Measurements from ENCODE around the gene MARVELD2.
"Not testable (repeated sequence)": the region's sequence is repeated elsewhere in the genome, so short reads cannot be mapped to it uniquely, and the experiment has no call there.

MARVELD2 gene

GRCh38 chr5:69477170-69477569, 62.3 kb downstream of the MARVELD2 start:
- Histone ChIP-seq H3K36me3 (ENCODE audit: control insufficient read depth, insufficient read depth, low read length) (no peaks in the 10 kb centered on the region), H4K8ac (ENCODE audit: low read depth, low read length) (no peak overlapping the region), H3K27ac (ENCODE audit: low read depth, low read length) (no peak overlapping the region), H3K79me1 (ENCODE audit: low read length) (no peaks in the 10 kb centered on the region), H3K4ac (ENCODE audit: low read depth, low read length) (no peak overlapping the region), H2BK5ac (ENCODE audit: low read length) (no peak overlapping the region), H3K4me1 (ENCODE audit: control insufficient read depth, low read depth, low read length) (no peaks in the 10 kb centered on the region), H3K4me2 (ENCODE audit: low read length) (no peak overlapping the region), H3K4me3 (ENCODE audit: low read length) (no peak overlapping the region), H3K23ac (ENCODE audit: low read length) (no peak overlapping the region), H4K5ac (ENCODE audit: low read length) (no peak overlapping the region), H3K79me2 (ENCODE audit: control insufficient read depth, insufficient read depth, low read length) (no peaks in the 10 kb centered on the region), H2AK5ac (ENCODE audit: low read length) (no peak overlapping the region), H3K27me3 (ENCODE audit: insufficient read depth, low read length, poor library complexity) (no peaks in the 10 kb centered on the region), H3K9ac (ENCODE audit: low read length) (no peak overlapping the region), H2BK15ac (replicated peaks; ENCODE audit: low read depth) (no peak overlapping the region), H2BK120ac (ENCODE audit: low read depth, low read length) (no peak overlapping the region), H3K18ac (ENCODE audit: low read length) (no peak overlapping the region), H3K56ac (ENCODE audit: low read length) (no peak overlapping the region)
- DNase-seq, result no peak
- no CpG with 5 or more reads among the region's 1 CpG for WGBS (ENCODE audit: extremely low coverage, insufficient coverage, low lambda C conversion rate)

- not testable (repeated sequence) for H2BK5ac ChIP-seq (ENCODE audit: low read length); H3K9ac ChIP-seq (ENCODE audit: low read length); H3K27me3 ChIP-seq (ENCODE audit: insufficient read depth, low read length, poor library complexity)
Measured at GRCh38 chr5:69478296-69478695, 63.4 kb downstream of the MARVELD2 start.

GRCh38 chr5:69484891-69485290, 70.0 kb downstream of the MARVELD2 start:
- no peak overlapping the region for H3K27ac ChIP-seq (ENCODE audit: low read depth, low read length)
- H3K4me1 ChIP-seq (ENCODE audit: control insufficient read depth, low read depth, low read length), result no peaks in the 10 kb centered on the region
- H2BK120ac ChIP-seq (ENCODE audit: low read depth, low read length), result peak overlapping the region; percentile 8
- no peak overlapping the region for H4K5ac ChIP-seq (ENCODE audit: low read length)
- no peak overlapping the region for H4K8ac ChIP-seq (ENCODE audit: low read depth, low read length)
- no peak overlapping the region for H3K9ac ChIP-seq (ENCODE audit: low read length)
- H3K18ac ChIP-seq (ENCODE audit: low read length), result peak overlapping the region; percentile 64
- H3K79me1 ChIP-seq (ENCODE audit: low read length), result no peaks in the 10 kb centered on the region
- DNase-seq, result peak; percentile 83
- no peak overlapping the region for H2BK5ac ChIP-seq (ENCODE audit: low read length)
- H3K23ac ChIP-seq (ENCODE audit: low read length), result no peak overlapping the region
- no peak overlapping the region for H2BK15ac ChIP-seq (replicated peaks; ENCODE audit: low read depth)
- H3K4me3 ChIP-seq (ENCODE audit: low read length), result no peak overlapping the region
- no peak overlapping the region for H2AK5ac ChIP-seq (ENCODE audit: low read length)
- no peaks in the 10 kb centered on the region for H3K79me2 ChIP-seq (ENCODE audit: control insufficient read depth, insufficient read depth, low read length)
- H3K4ac ChIP-seq (ENCODE audit: low read depth, low read length), result peak overlapping the region; percentile 20
- no peak overlapping the region for H3K4me2 ChIP-seq (ENCODE audit: low read length)
- no peaks in the 10 kb centered on the region for H3K36me3 ChIP-seq (ENCODE audit: control insufficient read depth, insufficient read depth, low read length)
- no peaks in the 10 kb centered on the region for H3K27me3 ChIP-seq (ENCODE audit: insufficient read depth, low read length, poor library complexity)
- WGBS (ENCODE audit: extremely low coverage, insufficient coverage, low lambda C conversion rate), result no CpG with 5 or more reads among the region's 7 CpGs
- no peak overlapping the region for H3K56ac ChIP-seq (ENCODE audit: low read length)

More at GRCh38 chr5:69478296-69478695, 63.4 kb downstream of the MARVELD2 start:
- H3K4me2 ChIP-seq (ENCODE audit: low read length); H3K36me3 ChIP-seq (ENCODE audit: control insufficient read depth, insufficient read depth, low read length); H3K79me1 ChIP-seq (ENCODE audit: low read length); H3K23ac ChIP-seq (ENCODE audit: low read length); H3K56ac ChIP-seq (ENCODE audit: low read length); H2BK120ac ChIP-seq (ENCODE audit: low read depth, low read length); DNase-seq; H3K4me1 ChIP-seq (ENCODE audit: control insufficient read depth, low read depth, low read length); H2BK15ac ChIP-seq (replicated peaks; ENCODE audit: low read depth); H3K4ac ChIP-seq (ENCODE audit: low read depth, low read length); H4K8ac ChIP-seq (ENCODE audit: low read depth, low read length); H3K79me2 ChIP-seq (ENCODE audit: control insufficient read depth, insufficient read depth, low read length); H2AK5ac ChIP-seq (ENCODE audit: low read length); H3K27ac ChIP-seq (ENCODE audit: low read depth, low read length); H4K5ac ChIP-seq (ENCODE audit: low read length); H3K18ac ChIP-seq (ENCODE audit: low read length); H3K4me3 ChIP-seq (ENCODE audit: low read length): not testable (repeated sequence)
- no CpG with 5 or more reads among the region's 7 CpGs for WGBS (ENCODE audit: extremely low coverage, insufficient coverage, low lambda C conversion rate)

- Histone ChIP-seq H2BK15ac (replicated peaks; ENCODE audit: low read depth) (no peak overlapping the region), H3K79me2 (ENCODE audit: control insufficient read depth, insufficient read depth, low read length) (no peaks in the 10 kb centered on the region), H4K8ac (ENCODE audit: low read depth, low read length) (no peak overlapping the region), H3K36me3 (ENCODE audit: control insufficient read depth, insufficient read depth, low read length) (no peaks in the 10 kb centered on the region), H2BK5ac (ENCODE audit: low read length) (no peak overlapping the region), H3K79me1 (ENCODE audit: low read length) (no peaks in the 10 kb centered on the region), H3K4ac (ENCODE audit: low read depth, low read length) (peak overlapping the region; percentile 20), H3K27me3 (ENCODE audit: insufficient read depth, low read length, poor library complexity) (no peaks in the 10 kb centered on the region), H3K4me3 (ENCODE audit: low read length) (no peak overlapping the region), H3K18ac (ENCODE audit: low read length) (peak overlapping the region; percentile 64), H2AK5ac (ENCODE audit: low read length) (no peak overlapping the region), H3K4me2 (ENCODE audit: low read length) (no peak overlapping the region), H3K9ac (ENCODE audit: low read length) (no peak overlapping the region), H3K23ac (ENCODE audit: low read length) (no peak overlapping the region), H3K56ac (ENCODE audit: low read length) (no peak overlapping the region), H3K27ac (ENCODE audit: low read depth, low read length) (no peak overlapping the region), H4K5ac (ENCODE audit: low read length) (no peak overlapping the region), H3K4me1 (ENCODE audit: control insufficient read depth, low read depth, low read length) (no peaks in the 10 kb centered on the region), H2BK120ac (ENCODE audit: low read depth, low read length) (peak overlapping the region; percentile 8)
- no CpG with 5 or more reads among the region's 1 CpG for WGBS (ENCODE audit: extremely low coverage, insufficient coverage, low lambda C conversion rate)
- DNase-seq, result no peak
Measured at GRCh38 chr5:69485471-69485870, 70.6 kb downstream of the MARVELD2 start.

GRCh38 chr5:69489246-69489645, 74.3 kb downstream of the MARVELD2 start:
- Histone ChIP-seq H2AK5ac (ENCODE audit: low read length) (no peak overlapping the region), H3K9ac (ENCODE audit: low read length) (no peak overlapping the region), H3K4me3 (ENCODE audit: low read length) (no peak overlapping the region), H3K4ac (ENCODE audit: low read depth, low read length) (no peak overlapping the region), H4K5ac (ENCODE audit: low read length) (no peak overlapping the region), H3K23ac (ENCODE audit: low read length) (no peak overlapping the region), H3K27ac (ENCODE audit: low read depth, low read length) (no peak overlapping the region), H3K27me3 (ENCODE audit: insufficient read depth, low read length, poor library complexity) (no peaks in the 10 kb centered on the region), H3K4me2 (ENCODE audit: low read length) (no peak overlapping the region), H4K8ac (ENCODE audit: low read depth, low read length) (no peak overlapping the region), H3K56ac (ENCODE audit: low read length) (no peak overlapping the region), H3K79me2 (ENCODE audit: control insufficient read depth, insufficient read depth, low read length) (peaks cover 4% of the 10 kb centered on the region), H2BK120ac (ENCODE audit: low read depth, low read length) (no peak overlapping the region), H3K18ac (ENCODE audit: low read length) (no peak overlapping the region), H2BK15ac (replicated peaks; ENCODE audit: low read depth) (no peak overlapping the region), H3K79me1 (ENCODE audit: low read length) (peaks cover 2% of the 10 kb centered on the region), H3K36me3 (ENCODE audit: control insufficient read depth, insufficient read depth, low read length) (no peaks in the 10 kb centered on the region), H2BK5ac (ENCODE audit: low read length) (no peak overlapping the region), H3K4me1 (ENCODE audit: control insufficient read depth, low read depth, low read length) (no peaks in the 10 kb centered on the region)
- DNase-seq, result no peak
- no CpG with 5 or more reads among the region's 4 CpGs for WGBS (ENCODE audit: extremely low coverage, insufficient coverage, low lambda C conversion rate)

- Histone ChIP-seq H3K27ac (ENCODE audit: low read depth, low read length) (no peak overlapping the region), H3K23ac (ENCODE audit: low read length) (no peak overlapping the region), H4K5ac (ENCODE audit: low read length) (no peak overlapping the region), H3K9ac (ENCODE audit: low read length) (no peak overlapping the region), H2BK15ac (replicated peaks; ENCODE audit: low read depth) (no peak overlapping the region), H3K27me3 (ENCODE audit: insufficient read depth, low read length, poor library complexity) (no peaks in the 10 kb centered on the region), H4K8ac (ENCODE audit: low read depth, low read length) (no peak overlapping the region), H3K36me3 (ENCODE audit: control insufficient read depth, insufficient read depth, low read length) (no peaks in the 10 kb centered on the region), H3K4ac (ENCODE audit: low read depth, low read length) (no peak overlapping the region), H3K4me3 (ENCODE audit: low read length) (no peak overlapping the region), H2BK120ac (ENCODE audit: low read depth, low read length) (no peak overlapping the region), H3K79me2 (ENCODE audit: control insufficient read depth, insufficient read depth, low read length) (peaks cover 13% of the 10 kb centered on the region), H3K4me2 (ENCODE audit: low read length) (no peak overlapping the region), H3K79me1 (ENCODE audit: low read length) (peaks cover 2% of the 10 kb centered on the region), H3K18ac (ENCODE audit: low read length) (no peak overlapping the region), H2BK5ac (ENCODE audit: low read length) (no peak overlapping the region), H3K4me1 (ENCODE audit: control insufficient read depth, low read depth, low read length) (no peaks in the 10 kb centered on the region), H3K56ac (ENCODE audit: low read length) (no peak overlapping the region), H2AK5ac (ENCODE audit: low read length) (no peak overlapping the region)
- no peak for DNase-seq
- WGBS (ENCODE audit: extremely low coverage, insufficient coverage, low lambda C conversion rate), result 100% methylated on average over 1 of the region's 2 CpGs
Measured at GRCh38 chr5:69491027-69491426, 76.1 kb downstream of the MARVELD2 start.
